ENCODE data around the gene GRN. TPM values are rescaled to one million over a fixed set of nuclear protein-coding genes. Genes with fewer than 3 reads are reported as not detected.

GRN gene
- total RNA-seq, 4 donors from 2014 or later = 546 to 1,119 (median 694) TPM

- TF ChIP-seq POLR2A (IDR thresholded peaks at IDR 0.05) = no peak
- TF ChIP-seq CTCF (IDR thresholded peaks at IDR 0.05) = no peak
- no peak for TF ChIP-seq POLR2AphosphoS5 (IDR thresholded peaks at IDR 0.05)
- no peak for TF ChIP-seq EP300 (IDR thresholded peaks at IDR 0.05; ENCODE audit: low read depth)
- Histone ChIP-seq H3K4me3 (no peak overlapping the region), H3K4me1 (peaks cover 0 to 14% (median 0%) of the 10 kb centered on the region in 4 donors), H3K27me3 (peaks cover 5% of the 10 kb centered on the region), H3K9me3 (no peaks in the 10 kb centered on the region), H3K36me3 (no peaks in the 10 kb centered on the region), H3K27ac (no peak overlapping the region)
- peak; percentile 59 for DNase-seq
- 53% methylated on average over 5 of the region's 5 CpGs; no CpG with 5 or more reads in 1 of the 2 donors for WGBS, 2 donors (ENCODE audit: low coverage in 1 of 2)
- intact Hi-C loops (cut with DNase I; ENCODE audit: low total_unique reads) = no loop called here
- in situ Hi-C loops (cut with MboI; ENCODE audit: low pct_ligation_motif_present in 1 of 4, low pct_unique_long_range_greater_than_20kb in 1 of 4, low sequenced_read_pairs in 3 of 4) = loop anchor here in 3 of 4 donors (5.0 kb wide), 3 partner anchors 116 to 131 kb away; partner anchors contain the start of gene UBTF (in 1 of the 3)
These were observed 11.7 kb upstream of the GRN start for GRCh38 chr17:44333371-44333770.

GRCh38 chr17:44334315-44334714 lies 10.8 kb upstream of the GRN start:
- H3K9me3 ChIP-seq = no peaks in the 10 kb centered on the region
- no peak for DNase-seq
- 59% methylated on average over 2 of the region's 2 CpGs; no CpG with 5 or more reads in 1 of the 2 donors for WGBS, 2 donors (ENCODE audit: low coverage in 1 of 2)
- no peaks in the 10 kb centered on the region for H3K36me3 ChIP-seq
- H3K27me3 ChIP-seq = peaks cover 5% of the 10 kb centered on the region
- TF ChIP-seq POLR2A (IDR thresholded peaks at IDR 0.05) (no peak), POLR2AphosphoS5 (IDR thresholded peaks at IDR 0.05) (no peak), CTCF (IDR thresholded peaks at IDR 0.05) (no peak), EP300 (IDR thresholded peaks at IDR 0.05; ENCODE audit: low read depth) (no peak)
- in situ Hi-C loops (cut with MboI; ENCODE audit: low pct_ligation_motif_present in 1 of 4, low pct_unique_long_range_greater_than_20kb in 1 of 4, low sequenced_read_pairs in 3 of 4) (loop anchor here in 3 of 4 donors (5.0 kb wide), 3 partner anchors 117 to 132 kb away; partner anchors contain the start of gene UBTF (in 1 of the 3)), intact Hi-C loops (cut with DNase I; ENCODE audit: low total_unique reads) (no loop called here)
- H3K4me3 ChIP-seq = no peak overlapping the region
- peaks cover 0 to 14% (median 0%) of the 10 kb centered on the region in 4 donors for H3K4me1 ChIP-seq
- H3K27ac ChIP-seq = no peak overlapping the region

GRCh38 chr17:44334727-44335126 lies 10.4 kb upstream of the GRN start:
- Histone ChIP-seq H3K27me3 (peaks cover 8% of the 10 kb centered on the region), H3K9me3 (no peaks in the 10 kb centered on the region), H3K4me3 (no peak overlapping the region), H3K36me3 (no peaks in the 10 kb centered on the region), H3K27ac (no peak overlapping the region), H3K4me1 (peaks cover 0 to 14% (median 0%) of the 10 kb centered on the region in 4 donors)
- intact Hi-C loops (cut with DNase I; ENCODE audit: low total_unique reads) (no loop called here), in situ Hi-C loops (cut with MboI; ENCODE audit: low pct_ligation_motif_present in 1 of 4, low pct_unique_long_range_greater_than_20kb in 1 of 4, low sequenced_read_pairs in 3 of 4) (loop anchor here in 3 of 4 donors (5.0 kb wide), 3 partner anchors 117 to 132 kb away; partner anchors contain the start of gene UBTF (in 1 of the 3))
- WGBS, 2 donors (ENCODE audit: low coverage in 1 of 2) = 51% methylated on average over 3 of the region's 3 CpGs; no CpG with 5 or more reads in 1 of the 2 donors
- no peak for DNase-seq
- TF ChIP-seq POLR2A (IDR thresholded peaks at IDR 0.05) (no peak), CTCF (IDR thresholded peaks at IDR 0.05) (no peak), EP300 (IDR thresholded peaks at IDR 0.05; ENCODE audit: low read depth) (no peak), POLR2AphosphoS5 (IDR thresholded peaks at IDR 0.05) (no peak)

GRCh38 chr17:44335564-44335963 lies 9.5 kb upstream of the GRN start:
- no peak for DNase-seq
- intact Hi-C loops (cut with DNase I; ENCODE audit: low total_unique reads) = no loop called here
- no peaks in the 10 kb centered on the region for H3K9me3 ChIP-seq
- H3K4me1 ChIP-seq = peaks cover 0 to 14% (median 0%) of the 10 kb centered on the region in 4 donors
- no peak for TF ChIP-seq EP300 (IDR thresholded peaks at IDR 0.05; ENCODE audit: low read depth)
- no peak for TF ChIP-seq POLR2A (IDR thresholded peaks at IDR 0.05)
- TF ChIP-seq CTCF (IDR thresholded peaks at IDR 0.05) = no peak
- TF ChIP-seq POLR2AphosphoS5 (IDR thresholded peaks at IDR 0.05) = no peak
- in situ Hi-C loops (cut with MboI; ENCODE audit: low pct_ligation_motif_present in 1 of 4, low pct_unique_long_range_greater_than_20kb in 1 of 4, low sequenced_read_pairs in 3 of 4) = no loop called here
- H3K27ac ChIP-seq = no peak overlapping the region
- peaks cover 9% of the 10 kb centered on the region for H3K27me3 ChIP-seq
- WGBS, 2 donors (ENCODE audit: low coverage in 1 of 2) = 62 to 82% methylated on average over 3 of the region's 3 CpGs
- H3K36me3 ChIP-seq = no peaks in the 10 kb centered on the region
- H3K4me3 ChIP-seq = no peak overlapping the region
